H1 (cell line): ENCODE data around the gene UMOD. TPM values are rescaled to one million over a fixed set of nuclear protein-coding genes. Genes with fewer than 3 reads are reported as not detected.

Source experiments
- CTCF ChIA-PET: fragments of 300-600 bp; sonication (Branson Sonifier 250); formaldehyde crosslinking; loops from one replicate; lab custom pipeline; 2021; ENCODE audit not compliant: partially characterized antibody; lab: Charles Lee
- POLR2A ChIA-PET: fragments of 300-600 bp; sonication (Branson Sonifier 250); formaldehyde crosslinking; loops from one replicate; lab custom pipeline; 2021; ENCODE audit warnings: inconsistent platforms; ENCODE audit not compliant: partially characterized antibody; lab: Charles Lee
- DNase-seq, 2 experiments: peaks; one replicate each; pipeline versions ENCODE4 v3.0.0 to v3.0.0-alpha.2; 2010 to 2022; ENCODE audit warnings: low spot score in 2 of 2, low read depth in 1 of 2, mixed read lengths in 1 of 2
- FAIRE-seq: peaks from 2 replicates; lab custom pipeline; 2011; peaks lifted over from hg19 to GRCh38; lab: Jason Lieb, UNC
- H2AFZ ChIP-seq: 2 replicates; pipeline ENCODE4 v1.8.1; 2012; ENCODE audit warnings: low read length, inconsistent platforms
- H2AK5ac ChIP-seq: 2 replicates; pipeline ENCODE4 v1.6.1; 2013; ENCODE audit warnings: low read depth, low read length
- H2BK120ac ChIP-seq: replicated peaks from 2 replicates; pipeline ENCODE3; 2013; ENCODE audit warnings: low read depth, low read length, inconsistent platforms
- H2BK12ac ChIP-seq: 2 replicates; pipeline ENCODE4 v1.6.1; 2013; ENCODE audit warnings: low read depth, low read length
- H2BK15ac ChIP-seq: 2 replicates; pipeline ENCODE4 v1.6.1; 2013; ENCODE audit warnings: low read length
- H2BK20ac ChIP-seq: 2 replicates; pipeline ENCODE4 v1.6.1; 2013; ENCODE audit warnings: low read length
- H2BK5ac ChIP-seq: 2 replicates; pipeline ENCODE4 v1.6.1; 2013; ENCODE audit warnings: low read depth, low read length
- H3K14ac ChIP-seq: 2 replicates; pipeline ENCODE4 v1.6.1; 2013; ENCODE audit warnings: inconsistent platforms; ENCODE audit not compliant: insufficient read length
- H3K18ac ChIP-seq: 2 replicates; pipeline ENCODE4 v1.6.1; 2013; ENCODE audit warnings: low read length; ENCODE audit errors: extremely low read depth
- H3K23ac ChIP-seq: 2 replicates; pipeline ENCODE4 v1.6.1; 2013; ENCODE audit warnings: inconsistent platforms; ENCODE audit not compliant: insufficient read length
- H3K23me2 ChIP-seq: 2 replicates; pipeline ENCODE4 v1.6.1; 2013; ENCODE audit warnings: low read depth, low read length
- H3K27ac ChIP-seq: 2 replicates; pipeline ENCODE4 v1.6.1; 2011; ENCODE audit warnings: low read depth, low read length, inconsistent platforms
- H3K27me3 ChIP-seq, 4 experiments: replicated peaks in 1 of 4; 1 replicate in 1 of 4; 2 replicates in 3 of 4; pipeline versions ENCODE4 v1.6.1 to v1.8.1; 2011 to 2013; ENCODE audit warnings: low read length in 3 of 4, mild to moderate bottlenecking in 3 of 4, inconsistent platforms in 2 of 4, mixed read lengths in 2 of 4, moderate library complexity in 1 of 4; ENCODE audit not compliant: control insufficient read depth in 3 of 4, insufficient read depth in 3 of 4; ENCODE audit errors: extremely low read depth in 1 of 4
- H3K36me3 ChIP-seq, 4 experiments: 2 replicates each; pipeline versions ENCODE4 v1.6.1 to v1.8.1; 2011 to 2013; ENCODE audit warnings: mild to moderate bottlenecking in 4 of 4, low read length in 3 of 4, moderate library complexity in 2 of 4, control low read depth in 1 of 4, inconsistent platforms in 1 of 4; ENCODE audit not compliant: insufficient read depth in 4 of 4, control insufficient read depth in 2 of 4
- H3K4ac ChIP-seq: replicated peaks from 2 replicates; pipeline ENCODE3; 2013; ENCODE audit warnings: low read length, low read depth, mixed read lengths, inconsistent platforms; ENCODE audit not compliant: insufficient read length
- H3K4me1 ChIP-seq, 4 experiments: replicated peaks in 1 of 4; 1 replicate in 1 of 4; 2 replicates in 3 of 4; pipeline versions ENCODE4 v1.6.1 to v1.8.1; 2011 to 2013; ENCODE audit warnings: low read length in 3 of 4, inconsistent platforms in 2 of 4, mixed read lengths in 1 of 4; ENCODE audit not compliant: insufficient read depth in 4 of 4, control insufficient read depth in 3 of 4
- H3K4me2 ChIP-seq, 2 experiments: 2 replicates each; pipeline versions ENCODE4 v1.6.1 to v1.8.1; 2011 to 2013; ENCODE audit warnings: low read depth in 2 of 2, low read length in 2 of 2, control low read depth in 1 of 2, inconsistent platforms in 1 of 2, mild to moderate bottlenecking in 1 of 2; ENCODE audit not compliant: insufficient read depth in 1 of 2
- H3K4me3 ChIP-seq, 4 experiments: fragments of 200-600, 300-600 bp in 1 of 4; sonication (generic), shearing (Covaris generic), sonication (Bioruptor Twin) in 1 of 4; 2 replicates each; pipeline versions ENCODE4 v1.5.1 to v1.8.1; 2011 to 2016; ENCODE audit warnings: low read length in 4 of 4, low read depth in 3 of 4, control low read depth in 2 of 4, inconsistent platforms in 2 of 4, mild to moderate bottlenecking in 2 of 4, mixed read lengths in 1 of 4, moderate library complexity in 1 of 4; ENCODE audit not compliant: insufficient read depth in 2 of 4; ENCODE audit errors: extremely low read depth in 1 of 4
- H3K56ac ChIP-seq: replicated peaks from 2 replicates; pipeline ENCODE3; 2013; ENCODE audit warnings: low read depth, mild to moderate bottlenecking, mixed read lengths, low read length, inconsistent platforms; ENCODE audit not compliant: insufficient read length
- H3K79me1 ChIP-seq: 2 replicates; pipeline ENCODE4 v1.6.1; 2013; ENCODE audit warnings: low read depth, low read length, control low read depth
- H3K79me2 ChIP-seq, 2 experiments: 2 replicates each; pipeline versions ENCODE4 v1.6.1 to v1.8.1; 2012 to 2013; ENCODE audit warnings: low read length in 2 of 2, mild to moderate bottlenecking in 2 of 2, inconsistent platforms in 1 of 2; ENCODE audit not compliant: insufficient read depth in 2 of 2, control insufficient read depth in 1 of 2
- H3K9ac ChIP-seq, 4 experiments: replicated peaks in 1 of 4; 1 replicate in 1 of 4; 2 replicates in 3 of 4; pipeline versions ENCODE4 v1.6.1 to v1.8.1; 2011 to 2013; ENCODE audit warnings: low read depth in 3 of 4, low read length in 3 of 4, control low read depth in 2 of 4, mild to moderate bottlenecking in 2 of 4, moderate library complexity in 2 of 4, inconsistent platforms in 1 of 4; ENCODE audit errors: extremely low read depth in 1 of 4
- H3K9me3 ChIP-seq, 2 experiments: 2 replicates each; pipeline versions ENCODE4 v1.6.1 to v1.8.1; 2012 to 2013; ENCODE audit warnings: mild to moderate bottlenecking in 2 of 2, moderate library complexity in 2 of 2, control low read depth in 1 of 2, inconsistent platforms in 1 of 2, low read depth in 1 of 2, low read length in 1 of 2, mixed read lengths in 1 of 2; ENCODE audit not compliant: insufficient read depth in 2 of 2
- H4K20me1 ChIP-seq, 2 experiments: replicated peaks in 1 of 2; 2 replicates each; pipeline versions ENCODE3 to v1.8.1; 2011 to 2013; ENCODE audit warnings: inconsistent platforms in 2 of 2, low read length in 2 of 2, mild to moderate bottlenecking in 1 of 2; ENCODE audit not compliant: insufficient read depth in 2 of 2, control insufficient read depth in 1 of 2
- H4K5ac ChIP-seq: 2 replicates; pipeline ENCODE4 v1.6.1; 2013; ENCODE audit warnings: low read length, low read depth, mixed read lengths, inconsistent platforms; ENCODE audit not compliant: insufficient read length
- H4K8ac ChIP-seq: 2 replicates; pipeline ENCODE4 v1.8.0; 2013; ENCODE audit warnings: mild to moderate bottlenecking, moderate library complexity, low read length, inconsistent platforms; ENCODE audit not compliant: insufficient read depth; ENCODE audit errors: extremely low read depth
- H4K91ac ChIP-seq: replicated peaks from 2 replicates; pipeline ENCODE3; 2013; ENCODE audit warnings: low read length, mixed read lengths, inconsistent platforms; ENCODE audit not compliant: insufficient read length
- EZH2 ChIP-seq: fragments of 200-600 bp; sonication (generic); IDR thresholded peaks from 2 replicates; pipeline ENCODE4 v1.7.1; 2012; ENCODE audit warnings: low read depth, mild to moderate bottlenecking, moderate library complexity, low read length, inconsistent platforms; ENCODE audit not compliant: severe bottlenecking
- RBBP5 ChIP-seq: IDR thresholded peaks from 2 replicates; pipeline ENCODE4 v1.7.1; 2012; ENCODE audit warnings: low read depth, mild to moderate bottlenecking, inconsistent platforms, low read length, moderate library complexity, borderline replicate concordance
- SP2 ChIP-seq: IDR thresholded peaks from 2 replicates; pipeline ENCODE4 v1.6.1; 2012; ENCODE audit warnings: mild to moderate bottlenecking, low read length, inconsistent platforms
- WGBS, 2 experiments: shearing (Covaris generic) in 1 of 2; methylation state at CpG; one replicate each; pipeline versions ENCODE4 v1.1.6 to v1.1.7; 2013 to 2015; ENCODE audit warnings: low lambda C conversion rate in 2 of 2, mixed read lengths in 2 of 2, inconsistent platforms in 1 of 2, low coverage in 1 of 2, missing lambda C conversion rate in 1 of 2; ENCODE audit not compliant: insufficient replicate concordance in 2 of 2, insufficient coverage in 1 of 2, insufficient read length in 1 of 2; ENCODE audit errors: extremely low coverage in 1 of 2, missing lambda C conversion rate in 1 of 2; 5-methylcytosine and 5-hydroxymethylcytosine counted together
- polyA plus RNA-seq, 7 experiments: library from polyadenylated mRNA; depleted of rRNA in 3 of 7; stranded (reverse) in 5 of 7; unstranded in 2 of 7; fragments of >200 nt in 5 of 7; fragments of 200-250 nt in 2 of 7; gene quantifications; 1 replicate in 5 of 7; 2 replicates in 1 of 7; 4 replicates in 1 of 7; pipeline versions ENCODE4 v1.2.1 to v1.2.3, GENCODE V29; 2011 to 2013; ENCODE audit warnings: missing spikeins in 2 of 7, mixed read lengths in 2 of 7
- total RNA-seq: library from RNA; stranded (reverse); fragmentation: NEBNext Ultra II Directional; extraction: Animal tissue kit (Norgen Biotek cat#: 25700); gene quantifications from 2 replicates; pipeline ENCODE4 v1.2.1, GENCODE V29; 2021

UMOD gene
- total and polyA plus RNA-seq, 2 of the 8 experiments (the other 6 are each of a cell fraction or from before 2014, with no cell fraction given) = not detected

DNA sequence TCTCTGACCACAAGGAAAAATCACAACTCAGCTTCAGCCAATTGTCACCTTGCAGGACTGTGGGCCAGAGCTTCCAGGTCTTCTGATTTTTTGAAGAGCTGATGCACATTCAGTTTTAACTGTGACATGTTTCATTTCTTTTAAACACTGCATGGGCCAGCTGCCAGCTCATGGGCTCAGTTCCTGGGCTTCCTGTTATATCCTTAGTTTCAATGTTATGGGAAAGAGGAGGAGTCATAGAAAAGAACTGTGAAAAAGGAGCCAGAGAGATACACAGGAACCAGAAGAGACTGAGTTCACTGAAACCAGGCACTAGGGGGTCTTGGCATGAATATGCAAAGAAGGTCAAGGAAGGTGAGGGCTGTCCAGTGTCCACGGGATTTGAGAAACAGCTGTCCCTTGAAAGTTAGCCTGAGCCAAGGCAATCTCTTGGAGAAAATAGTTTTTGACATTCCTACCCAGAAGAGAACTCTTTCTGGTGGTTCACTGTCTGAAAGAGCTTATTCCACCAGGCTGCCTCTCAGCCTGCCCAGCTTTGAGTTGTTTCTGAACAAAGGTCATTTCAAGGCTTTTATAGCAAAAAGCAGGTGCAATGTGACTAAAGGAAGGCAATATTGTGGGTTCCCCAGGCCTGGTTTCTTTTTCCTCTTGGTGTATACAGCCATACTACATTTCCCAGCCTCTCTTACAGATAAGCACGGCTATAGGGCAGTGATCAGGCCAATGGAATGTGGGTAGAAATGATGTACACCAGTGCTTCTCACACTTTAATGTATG, 41.5 kb upstream of the UMOD start:
- POLR2A ChIA-PET = no interaction called here
- Histone ChIP-seq H2AFZ (no peak overlapping the region), H3K23ac (no peak overlapping the region), H4K8ac (no peak overlapping the region), H2AK5ac (no peak overlapping the region), H3K79me2 (no peaks in the 10 kb centered on the region), H3K36me3 (no peaks in the 10 kb centered on the region), H2BK15ac (no peak overlapping the region), H4K20me1 (peaks cover 0 to 4% of the 10 kb centered on the region in 2 experiments), H3K4me1 (no peaks in the 10 kb centered on the region), H4K91ac (no peak overlapping the region), H3K4me3 (no peak overlapping the region), H2BK20ac (no peak overlapping the region), H2BK120ac (no peak overlapping the region), H3K9ac (no peak overlapping the region), H2BK5ac (no peak overlapping the region), H3K18ac (no peak overlapping the region), H3K27ac (no peak overlapping the region), H2BK12ac (no peak overlapping the region), H3K27me3 (no peaks in the 10 kb centered on the region), H3K56ac (no peak overlapping the region), H3K23me2 (peaks cover 4% of the 10 kb centered on the region; the same call in 1 of the 2 replicates), H3K79me1 (no peaks in the 10 kb centered on the region), H3K4ac (no peak overlapping the region), H3K9me3 (no peaks in the 10 kb centered on the region), H4K5ac (no peak overlapping the region), H3K14ac (no peak overlapping the region), H3K4me2 (no peak overlapping the region)
- CTCF ChIA-PET = interaction anchor here (0.9 to 5.3 kb wide), 5 partner anchors 9 to 486 kb away, joined by 3 to 41 read pairs (median 3); no protein-coding TSS in a partner anchor
- TF ChIP-seq EZH2 = no peak
- TF ChIP-seq SP2 = no peak
- no peak for TF ChIP-seq RBBP5
- DNase-seq (no peak), FAIRE-seq (no peak)
- WGBS, 2 experiments = 84% methylated on average over 2 of the region's 2 CpGs; no CpG with 5 or more reads in 1 of the 2 experiments
